Spleen (tissue), 7 donors: Measurements from ENCODE around the gene UGT1A7.

Source experiments
- CTCF ChIP-seq, 11 experiments: fragments of 200-600 bp in 7 of 11; fragments of 450-650 bp in 4 of 11; sonication (generic) in 4 of 11; IDR thresholded peaks in 8 of 11; conservative IDR thresholded peaks in 3 of 11; 1 replicate in 7 of 11; 2 replicates in 4 of 11; pipeline versions ENCODE4 v1.4.0 to v1.8.0; 2016 to 2021; ENCODE audit warnings: antibody characterized with exemption in 11 of 11, inconsistent platforms in 4 of 11, mild to moderate bottlenecking in 1 of 11
- POLR2A ChIP-seq, 3 donors: fragments of 450-650 bp; IDR thresholded peaks; one replicate each; pipeline ENCODE4 v1.5.1; 2017; ENCODE audit warnings: antibody characterized with exemption in 3 of 3, mild to moderate bottlenecking in 1 of 3
- POLR2AphosphoS5 ChIP-seq, 3 donors: sonication (generic); formaldehyde crosslinking; IDR thresholded peaks; one replicate each; pipeline ENCODE4 v1.5.1; 2017; ENCODE audit warnings: antibody characterized with exemption in 3 of 3
- donor health status: DM: no; HTN: no; CAD: no; lungs with moderate emphysema.
- donor health status: DM: no; HTN: no; CAD: no.
- donor health status: DM: no; HTN: no; CAD: no.

GRCh38 chr2:233779722-233780121 is 98.0 kb downstream of the UGT1A7 start:
- TF ChIP-seq CTCF (IDR thresholded peaks at IDR 0.05 in 8 of 11, conservative IDR thresholded peaks at IDR 0.05 in 3 of 11) (no peak), POLR2A (IDR thresholded peaks at IDR 0.05) (no peak), POLR2AphosphoS5 (IDR thresholded peaks at IDR 0.05) (no peak)
